OCI-LY7 (cell line): ENCODE data around the gene GMPS. TPM values are rescaled to one million over a fixed set of nuclear protein-coding genes. Genes with fewer than 3 reads are reported as not detected.
A peak's percentile ranks its signal among the peaks of the same experiment; 100 is the strongest.

Experiments
- BruUV-seq: library from RNA; stranded (reverse); fragments of 400-500 nt; replicated peaks from 2 replicates; lab custom pipeline; 2021; lab: Mats Ljungman, UMichigan
- CTCF ChIA-PET: fragments of 300-600 bp; sonication (Branson Sonifier 250); formaldehyde crosslinking; loops from one replicate; lab custom pipeline; 2022; ENCODE audit warnings: antibody characterized with exemption; ENCODE audit not compliant: unreplicated experiment; lab: Charles Lee
- POLR2A ChIA-PET: fragments of 300-600 bp; sonication (Branson Sonifier 250); formaldehyde crosslinking; loops from one replicate; lab custom pipeline; 2022; ENCODE audit warnings: antibody characterized with exemption; lab: Charles Lee
- DNase-seq: peaks from one replicate; pipeline ENCODE4 v3.0.0-alpha.2; 2015; ENCODE audit warnings: low spot score
- H2AFZ ChIP-seq: fragments of 200-600 bp; sonication (generic), shearing (Covaris generic); 2 replicates; pipeline ENCODE4 v1.6.1; 2014; ENCODE audit warnings: mild to moderate bottlenecking, antibody characterized with exemption, low read length, moderate library complexity
- H3K27ac ChIP-seq: fragments of 200-600 bp; sonication (generic); 2 replicates; pipeline ENCODE4 v1.5.1; 2014; ENCODE audit warnings: mixed run types, low read depth, mild to moderate bottlenecking, moderate library complexity, low read length, inconsistent platforms; ENCODE audit not compliant: poor library complexity, severe bottlenecking
- H3K36me3 ChIP-seq: fragments of 200-600 bp; sonication (generic); 2 replicates; pipeline ENCODE4 v1.6.1; 2014; ENCODE audit warnings: mild to moderate bottlenecking, antibody characterized with exemption, low read length, moderate library complexity, mixed read lengths; ENCODE audit not compliant: insufficient read depth
- H3K4me1 ChIP-seq: fragments of 200-600 bp; sonication (generic); 2 replicates; pipeline ENCODE4 v1.5.1; 2014; ENCODE audit warnings: mild to moderate bottlenecking, low read length; ENCODE audit not compliant: insufficient read depth, poor library complexity, severe bottlenecking
- H3K4me2 ChIP-seq: fragments of 200-600 bp; sonication (generic); 2 replicates; pipeline ENCODE4 v1.6.1; 2014; ENCODE audit warnings: mild to moderate bottlenecking, low read length
- H3K4me3 ChIP-seq: fragments of 200-600 bp; sonication (generic); 2 replicates; pipeline ENCODE4 v1.5.1; 2014; ENCODE audit warnings: mild to moderate bottlenecking, low read depth, low read length; ENCODE audit not compliant: poor library complexity, severe bottlenecking
- H3K79me2 ChIP-seq: fragments of 200-600 bp; sonication (generic); 2 replicates; pipeline ENCODE4 v1.6.1; 2016; ENCODE audit warnings: low read depth, mild to moderate bottlenecking, low read length, moderate library complexity, mixed read lengths; ENCODE audit not compliant: insufficient read depth
- H3K9me2 ChIP-seq: fragments of 200-600 bp; sonication (generic); 2 replicates; pipeline ENCODE4 v1.6.1; 2016; ENCODE audit warnings: mild to moderate bottlenecking, low read length, mixed read lengths; ENCODE audit not compliant: insufficient read depth
- H3K9me3 ChIP-seq: fragments of 200-600 bp; sonication (generic); 2 replicates; pipeline ENCODE4 v1.6.1; 2014; ENCODE audit warnings: mild to moderate bottlenecking, mixed run types, low read length, mixed read lengths
- H4K20me1 ChIP-seq: fragments of 200-600 bp; sonication (generic); 2 replicates; pipeline ENCODE4 v1.6.1; 2014; ENCODE audit warnings: mild to moderate bottlenecking, antibody characterized with exemption, low read length, moderate library complexity, mixed read lengths; ENCODE audit not compliant: insufficient read depth
- CTCF ChIP-seq: fragments of 200-600 bp; sonication (generic); conservative IDR thresholded peaks from 2 replicates; pipeline ENCODE4 v1.5.1; 2014; ENCODE audit warnings: mild to moderate bottlenecking, antibody characterized with exemption, low read length, moderate library complexity, mixed read lengths
- EZH2phosphoT487 ChIP-seq: fragments of 200-600 bp; sonication (generic); IDR thresholded peaks from 2 replicates; pipeline ENCODE4 v1.6.1; 2018; ENCODE audit warnings: low read depth, borderline replicate concordance, mild to moderate bottlenecking, mixed run types, antibody characterized with exemption, low read length, moderate library complexity, mixed read lengths
- intact Hi-C: fragments of 100-400 bp; cut with micrococcal nuclease; formaldehyde crosslinking; loops from one replicate; pipeline ENCODE4 v1.10.0; 2022; ENCODE audit not compliant: unreplicated experiment
- total RNA-seq, 2 experiments: library from RNA; depleted of rRNA in 1 of 2; stranded (reverse); fragments of >200 nt in 1 of 2; shearing (Covaris generic) in 1 of 2; gene quantifications; 2 replicates each; pipeline ENCODE4 v1.2.3, GENCODE V29; 2014 to 2022

The GMPS gene
- total RNA-seq, 2 experiments from 2014 or later = 37.6 to 116 TPM

GRCh38 chr3:155876503-155876902, 6.1 kb downstream of the GMPS start:
- peak overlapping the region; percentile 25; the same call in 1 of the 2 replicates for H3K4me2 ChIP-seq
- BruUV-seq = no TSS peak
- no peak overlapping the region for H3K27ac ChIP-seq
- no peak for DNase-seq
- no peak for TF ChIP-seq CTCF
- TF ChIP-seq EZH2phosphoT487 = no peak
- H3K4me1 ChIP-seq = peaks cover 31% of the 10 kb centered on the region
- intact Hi-C loops = loop anchor here (10.0 kb wide), 1 partner anchor 1288 kb away; the partner anchor contains the start of gene CCNL1
- CTCF ChIA-PET = no interaction called here
- peaks cover 36% of the 10 kb centered on the region for H3K36me3 ChIP-seq
- peaks cover 51% of the 10 kb centered on the region for H4K20me1 ChIP-seq
- peaks cover 100% of the 10 kb centered on the region for H3K79me2 ChIP-seq
- no peaks in the 10 kb centered on the region; the same call in 1 of the 2 replicates for H3K9me3 ChIP-seq
- H3K9me2 ChIP-seq = no peaks in the 10 kb centered on the region
- H2AFZ ChIP-seq = no peak overlapping the region
- no peak overlapping the region for H3K4me3 ChIP-seq
- POLR2A ChIA-PET = interaction anchor here (1.2 kb wide), 1 partner anchor 33 kb away, joined by 3 read pairs; no protein-coding TSS in a partner anchor

GRCh38 chr3:155880286-155880685, 9.8 kb downstream of the GMPS start:
- Histone ChIP-seq H3K9me2 (no peaks in the 10 kb centered on the region), H3K36me3 (peaks cover 27% of the 10 kb centered on the region), H3K9me3 (no peaks in the 10 kb centered on the region; the same call in 1 of the 2 replicates), H4K20me1 (peaks cover 49% of the 10 kb centered on the region), H3K79me2 (peaks cover 100% of the 10 kb centered on the region), H2AFZ (no peak overlapping the region), H3K27ac (no peak overlapping the region), H3K4me3 (no peak overlapping the region), H3K4me1 (peaks cover 25% of the 10 kb centered on the region), H3K4me2 (0 out of 2 replicates have a peak overlapping the region, but pooled peaks have one; percentile 6)
- TF ChIP-seq CTCF (no peak), EZH2phosphoT487 (no peak)
- no TSS peak for BruUV-seq
- intact Hi-C loops = no loop called here
- ChIA-PET POLR2A (interaction anchor here (0.7 kb wide), 1 partner anchor 69 kb away, joined by 3 read pairs; no protein-coding TSS in a partner anchor), CTCF (no interaction called here)
- no peak for DNase-seq

GRCh38 chr3:155884292-155884691, 13.8 kb downstream of the GMPS start:
- ChIA-PET POLR2A (interaction anchor here (0.7 to 2.9 kb wide), 3 partner anchors 10 to 43 kb away, joined by 5 to 9 read pairs (median 8); no protein-coding TSS in a partner anchor), CTCF (no interaction called here)
- H3K4me1 ChIP-seq = peaks cover 19% of the 10 kb centered on the region
- H3K4me3 ChIP-seq = no peak overlapping the region
- H3K9me3 ChIP-seq = no peaks in the 10 kb centered on the region; the same call in 1 of the 2 replicates
- H3K9me2 ChIP-seq = no peaks in the 10 kb centered on the region
- DNase-seq = no peak
- H3K27ac ChIP-seq = no peak overlapping the region
- no TSS peak for BruUV-seq
- H3K4me2 ChIP-seq = no peak overlapping the region
- H2AFZ ChIP-seq = no peak overlapping the region
- peaks cover 49% of the 10 kb centered on the region for H4K20me1 ChIP-seq
- H3K36me3 ChIP-seq = peaks cover 1% of the 10 kb centered on the region; the same call in 1 of the 2 replicates
- TF ChIP-seq CTCF (no peak), EZH2phosphoT487 (no peak)
- intact Hi-C loops = no loop called here
- H3K79me2 ChIP-seq = peaks cover 100% of the 10 kb centered on the region
